Hematopoietic multipotent progenitor cell treated with erythropoietin and hydrocortisone succinate and interleukin-3 and kit ligand, for 4 days (in vitro differentiated cells): ENCODE measurements around the gene USP19.
A peak's percentile ranks its signal among the peaks of the same experiment; 100 is the strongest.

ENCODE experiments used
- DNase-seq: peaks from one replicate; pipeline ENCODE4 v3.0.0-alpha.2; 2015

The USP19 gene

GRCh38 chr3:49120438-49121131, at the start of gene USP19:
Gene USP19 (minus strand): TSS chr3:49120823. CDS start chr3:49119145, 1,678 bp downstream.
- peak; percentile 98 for DNase-seq

GRCh38 chr3:49166752-49167556, 46.3 kb upstream of the USP19 start:
- DNase-seq = no peak

- peak; percentile 94 for DNase-seq
Measured at GRCh38 chr3:49165771-49166751, 45.4 kb upstream of the USP19 start, which contains the start of gene CCDC71. Gene CCDC71 (minus strand): TSS chr3:49166331. CDS start chr3:49164208, 2,123 bp downstream.

DNA sequence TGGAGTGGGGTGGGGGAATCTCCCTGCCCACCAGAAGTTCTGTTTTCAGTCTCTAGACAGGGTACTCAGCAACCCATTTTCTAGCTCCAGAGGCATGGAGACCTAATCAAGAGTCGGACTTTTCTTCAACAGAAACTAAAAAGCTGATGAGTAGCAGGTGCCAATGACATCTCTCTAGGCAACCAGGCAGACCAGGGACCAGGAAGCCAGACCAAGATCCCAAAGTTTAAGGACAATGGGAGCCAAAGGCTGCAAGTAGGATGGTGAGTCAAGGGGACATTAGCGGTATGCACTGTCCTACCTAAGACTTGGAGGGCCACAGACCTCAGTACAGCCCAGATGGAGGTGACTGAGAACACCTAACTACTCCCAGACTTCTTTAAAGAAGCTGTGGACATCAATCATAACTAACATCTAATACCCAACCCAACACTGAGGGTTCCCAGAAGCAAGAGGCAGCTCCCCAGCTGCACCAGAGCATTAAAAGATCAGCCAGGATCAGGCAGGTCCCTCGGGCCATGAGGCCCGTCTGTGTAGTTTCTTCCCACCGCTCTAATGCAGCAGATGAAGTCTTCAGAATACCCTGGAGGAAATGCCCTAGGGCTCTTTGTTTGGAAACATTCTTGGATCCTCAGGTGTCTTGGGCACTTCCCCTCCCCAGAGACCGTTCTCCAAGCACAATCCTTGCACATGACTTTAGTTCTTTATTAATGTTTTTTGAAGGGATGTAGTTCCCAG, 44.5 kb upstream of the USP19 start:
- peak; percentile 15 for DNase-seq

DNA sequence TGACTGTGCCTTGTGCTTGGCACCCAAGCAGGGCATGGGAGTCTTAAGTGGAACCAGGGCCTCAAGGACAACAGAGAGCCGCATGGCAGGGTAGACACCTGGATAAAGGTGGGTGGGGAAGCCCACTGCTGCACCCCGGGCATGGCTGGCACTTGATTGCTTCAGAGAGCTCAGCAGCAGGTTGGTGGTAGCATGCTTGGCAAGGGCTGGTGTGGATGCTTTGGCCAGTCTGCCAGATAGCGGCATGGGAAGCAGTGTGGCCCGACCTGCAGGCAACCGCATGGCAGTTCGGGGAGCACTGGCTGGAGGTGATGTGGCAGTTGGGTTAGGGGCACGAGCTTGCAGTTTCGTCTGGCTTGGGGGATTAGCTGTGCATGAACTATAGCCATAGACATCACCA, 43.0 kb upstream of the USP19 start:
- DNase-seq = no peak

- DNase-seq = no peak
Measured at GRCh38 chr3:49162751-49163419, 42.3 kb upstream of the USP19 start.

DNA sequence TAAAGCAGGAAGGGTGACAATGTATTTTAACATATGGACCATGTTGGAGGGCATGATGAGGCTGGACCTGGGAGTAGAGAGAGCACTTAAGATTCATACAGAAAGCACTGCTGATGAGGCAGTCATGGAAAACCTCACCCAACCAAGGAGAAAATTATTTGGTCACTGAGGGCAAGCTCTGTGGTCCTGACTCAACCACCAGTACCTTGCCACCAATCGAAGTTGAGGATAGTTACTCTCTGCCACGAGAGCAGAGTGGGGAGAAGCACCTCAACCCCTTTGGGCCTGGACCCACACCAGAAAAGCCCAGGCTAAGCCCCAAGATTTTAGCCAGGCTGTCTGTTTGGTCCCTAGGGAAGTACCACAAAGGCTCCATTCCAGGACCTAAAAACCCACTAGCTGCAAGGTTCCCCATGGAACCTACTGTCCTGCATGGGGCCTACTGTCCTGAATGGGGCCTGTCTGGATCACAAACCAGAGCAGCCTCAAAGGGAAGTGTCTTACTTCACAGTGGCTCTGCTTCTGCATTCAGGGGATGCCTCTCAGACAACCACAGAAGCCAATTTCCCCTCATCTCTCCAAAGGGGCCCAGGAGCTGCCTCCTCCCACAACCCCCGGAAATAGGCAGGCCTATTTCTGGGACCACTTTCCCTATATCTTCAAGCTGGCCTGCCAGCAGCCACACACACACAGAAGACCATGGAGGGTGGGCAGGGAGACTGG, 41.3 kb upstream of the USP19 start:
- DNase-seq = peak; percentile 53

GRCh38 chr3:49161197-49161596, 40.6 kb upstream of the USP19 start:
- no peak for DNase-seq

GRCh38 chr3:49158792-49159191, 38.2 kb upstream of the USP19 start:
- DNase-seq = no peak

DNA sequence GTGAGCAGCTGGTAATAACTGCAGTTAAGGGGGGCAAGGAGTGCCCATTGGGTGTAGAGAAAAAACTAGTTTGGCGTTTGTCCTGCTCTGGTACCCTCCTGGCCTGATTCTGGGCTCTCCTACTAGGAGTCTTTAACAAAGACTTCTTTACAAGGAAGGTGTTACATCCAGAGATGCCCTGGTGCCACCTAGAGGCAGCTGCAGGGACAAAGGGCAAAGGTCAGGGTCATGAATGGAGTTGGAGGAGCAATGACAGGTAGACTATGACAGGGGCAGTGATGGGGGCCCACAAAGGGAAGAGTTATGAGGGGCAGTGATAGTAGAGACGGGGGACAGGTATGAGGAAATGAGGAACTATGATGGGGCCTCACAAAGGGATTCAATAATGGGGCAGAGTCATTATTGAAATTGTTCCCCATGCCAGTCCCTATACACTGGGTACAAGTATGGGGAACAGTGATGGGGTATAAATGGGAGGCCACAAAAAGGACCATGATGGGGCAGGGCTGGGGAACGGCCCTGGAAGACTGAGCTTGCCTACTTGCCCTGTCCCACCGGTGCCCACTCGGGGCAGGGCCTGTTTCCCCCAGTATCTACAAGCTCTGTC, 37.6 kb upstream of the USP19 start:
- peak; percentile 80 for DNase-seq

- DNase-seq = no peak
Measured at GRCh38 chr3:49157289-49157688, 36.7 kb upstream of the USP19 start.

DNA sequence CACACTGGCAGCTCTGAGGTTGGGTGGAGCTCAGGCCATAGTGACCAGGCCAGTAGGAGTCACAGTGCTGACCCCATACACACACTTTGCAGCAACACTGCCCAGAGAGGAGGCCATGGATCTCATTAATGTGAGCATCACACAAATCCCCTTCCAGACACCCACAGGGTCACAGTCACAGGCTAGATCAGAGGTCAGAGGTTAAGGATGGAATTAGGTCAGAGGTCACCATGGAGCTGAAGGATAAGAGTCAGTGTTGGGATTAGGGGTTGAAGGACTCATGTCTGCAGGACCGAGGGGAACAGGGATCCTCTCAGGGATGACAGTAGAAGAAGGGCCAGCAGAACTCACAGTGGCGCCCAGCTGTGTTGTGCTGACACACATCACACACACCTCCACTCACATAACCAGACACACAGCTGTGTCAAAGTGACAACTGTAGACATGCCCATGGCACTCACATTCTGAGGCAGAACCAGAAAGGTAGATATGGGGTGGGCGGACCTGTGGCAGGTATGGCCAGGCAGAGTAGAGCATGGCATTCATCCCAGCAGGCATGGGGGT, 32.8 kb upstream of the USP19 start:
- no peak for DNase-seq

GRCh38 chr3:49151610-49152009, 31.0 kb upstream of the USP19 start:
- DNase-seq = no peak

DNA sequence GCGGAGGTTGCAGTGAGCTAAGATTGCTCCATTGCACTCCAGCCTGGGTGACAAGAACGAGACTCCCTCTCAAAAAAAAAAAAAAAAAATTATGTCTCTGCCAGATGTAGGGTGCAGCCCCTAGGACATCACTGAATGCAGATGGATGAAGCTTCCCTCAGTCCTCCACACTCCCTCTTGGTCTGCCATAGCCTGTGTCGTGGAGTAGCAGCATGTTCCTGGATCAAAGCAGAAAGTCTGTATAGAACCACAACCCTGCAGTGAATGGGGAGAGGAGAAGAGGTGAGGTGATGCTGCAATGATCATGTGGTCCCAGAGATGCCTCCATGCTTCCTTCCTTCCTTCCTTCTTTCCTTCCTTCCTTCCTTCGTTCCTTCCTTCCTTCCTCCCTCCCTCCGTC, 27.5 kb upstream of the USP19 start:
- no peak for DNase-seq

GRCh38 chr3:49140080-49140479, 19.5 kb upstream of the USP19 start:
- DNase-seq = no peak

GRCh38 chr3:49135499-49135898, 14.9 kb upstream of the USP19 start:
- DNase-seq = no peak

DNA sequence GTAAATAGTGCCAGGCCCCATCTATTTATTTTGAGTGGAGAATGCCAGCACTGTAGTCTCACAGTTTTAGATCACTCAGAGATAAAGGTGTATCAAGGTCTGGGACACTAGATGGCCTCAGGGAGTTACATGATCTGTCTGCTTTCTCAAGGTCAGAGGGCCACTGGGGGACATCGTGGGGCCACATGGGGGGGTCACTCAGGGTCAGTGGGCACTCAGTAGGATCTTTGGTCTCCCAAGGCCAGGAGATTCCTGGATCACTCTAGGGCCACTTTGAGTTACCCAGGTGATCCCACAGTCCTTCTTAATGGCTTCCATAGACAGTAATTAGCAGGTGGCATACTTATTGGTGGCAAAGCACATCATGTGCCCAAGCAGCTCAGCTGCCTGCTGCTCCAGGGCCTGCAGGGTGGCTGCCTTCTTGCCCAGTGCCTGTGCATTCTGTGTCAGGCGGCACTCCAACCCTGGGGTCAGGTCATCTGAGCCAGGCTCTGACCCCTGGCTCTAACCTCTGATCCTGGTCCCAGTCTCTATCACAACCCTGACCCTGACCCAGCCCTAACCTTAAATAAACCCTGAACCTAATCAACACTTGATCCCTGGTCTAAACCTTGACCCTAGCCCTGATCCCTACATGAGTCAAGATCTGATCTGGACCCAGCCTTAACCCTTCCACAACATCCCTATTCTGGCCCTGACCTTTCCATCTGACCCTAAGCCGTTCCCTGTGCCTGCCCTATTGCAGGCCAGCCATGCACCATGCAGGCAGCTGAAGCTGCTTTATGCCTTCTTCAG, 14.0 kb upstream of the USP19 start:
- peak; percentile 29 for DNase-seq

DNA sequence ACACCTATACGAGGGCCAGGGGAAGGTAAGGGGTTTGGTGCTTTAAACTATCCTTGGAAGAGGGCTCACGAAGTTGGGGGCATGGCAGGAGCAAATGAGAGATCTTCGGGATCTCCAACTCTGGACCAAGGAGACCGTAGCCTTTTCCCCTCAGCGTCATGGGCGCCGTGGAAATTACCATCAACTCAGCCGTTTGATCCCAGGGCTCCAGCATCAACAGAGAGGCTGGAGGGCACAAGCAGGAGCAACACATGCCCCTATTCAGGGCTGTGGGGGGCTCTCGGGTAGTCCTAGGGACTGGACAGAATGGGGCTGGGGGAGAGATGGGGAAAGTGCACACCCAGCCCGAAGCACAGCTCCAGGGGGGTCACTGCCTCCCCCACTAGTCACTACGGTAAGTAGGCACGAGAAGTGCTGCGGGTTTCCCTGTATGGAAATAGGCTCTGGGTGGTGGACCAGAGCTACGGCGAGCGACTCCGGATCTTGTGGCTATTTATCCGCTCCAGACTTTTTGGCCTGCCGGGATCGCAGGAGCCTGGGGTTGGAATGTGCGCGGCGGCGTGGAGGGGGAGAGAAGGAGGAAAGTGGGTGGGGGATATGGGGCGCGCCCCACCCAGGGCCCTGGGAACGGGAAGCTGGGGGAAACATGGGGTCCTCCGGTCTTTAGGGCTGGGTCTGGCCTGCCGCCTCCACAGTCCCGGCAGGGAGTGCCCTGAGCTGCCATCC, 12.8 kb upstream of the USP19 start:
- DNase-seq = peak; percentile 76
